Stimulated activated CD8-positive, alpha-beta memory T cell treated with anti-CD3 and anti-CD28 coated beads, Interleukin-4, amount 100 ng/mL, for 24 hours (primary cell): ENCODE results near the gene RALGDS.
"Not testable (repeated sequence)": the region's sequence is repeated elsewhere in the genome, so short reads cannot be mapped to it uniquely, and the experiment has no call there.

ENCODE experiments used
- DNase-seq: peaks from one replicate; pipeline ENCODE4 v3.0.0-alpha.2; 2020; ENCODE audit warnings: low read depth

RALGDS gene

DNA sequence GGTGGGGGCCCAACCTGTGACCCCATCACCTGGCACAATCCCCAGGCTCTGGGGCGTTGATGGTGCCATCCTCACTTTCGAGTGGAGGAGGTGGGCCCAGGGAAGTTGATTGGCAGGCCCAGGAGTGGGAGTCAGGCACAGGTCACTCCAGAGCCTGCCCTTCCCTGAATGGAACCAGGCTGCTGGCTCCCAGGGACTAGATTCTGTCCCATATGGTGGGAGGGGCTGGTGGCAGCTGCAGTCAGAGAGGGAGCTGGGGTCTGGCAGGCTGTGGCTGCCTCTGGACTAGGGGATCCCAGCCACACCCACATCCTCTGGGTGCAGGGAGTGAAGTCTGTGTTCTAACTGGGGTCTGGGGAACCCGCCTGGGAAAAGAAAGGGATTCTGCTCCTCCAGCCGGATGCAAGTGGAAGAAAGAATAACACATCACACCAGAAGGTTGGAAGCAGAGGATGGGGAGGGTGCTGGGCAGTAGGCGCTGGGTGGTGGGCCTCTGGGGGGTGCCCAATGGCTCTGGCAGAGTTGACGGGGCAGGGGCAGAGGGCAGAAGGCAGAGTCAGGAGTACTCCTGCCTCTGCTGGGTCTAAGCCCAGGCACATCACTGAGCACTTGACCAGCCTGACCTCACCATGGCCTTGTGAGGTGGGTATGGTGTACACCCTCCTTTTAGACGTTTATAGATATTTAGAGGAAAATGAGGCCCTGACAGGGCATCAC lies 33.5 kb downstream of the RALGDS start:
- DNase-seq, result no peak

DNA sequence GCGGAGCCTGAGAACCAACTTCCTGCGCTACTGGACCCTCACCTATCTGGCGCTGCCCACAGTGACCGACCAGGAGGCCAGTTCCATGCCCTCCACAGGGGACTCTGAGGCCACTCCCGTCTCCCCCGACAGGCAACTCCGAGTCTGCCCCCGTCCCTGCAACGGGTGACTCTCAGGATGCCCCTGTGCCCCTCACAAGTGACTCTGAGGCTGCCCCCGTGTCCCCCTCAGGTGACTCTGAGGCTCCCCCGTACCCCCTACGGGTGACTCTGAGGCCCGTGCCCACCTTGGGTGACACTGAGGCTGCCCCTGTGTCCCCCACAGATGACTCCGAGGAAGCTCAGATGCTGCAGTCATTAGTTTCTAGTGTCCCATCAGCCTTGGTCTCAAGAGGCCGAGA lies 34.1 kb downstream of the RALGDS start:
- no peak for DNase-seq

- not testable (repeated sequence) for DNase-seq
Measured at GRCh38 chr9:133086212-133086860, 34.7 kb downstream of the RALGDS start.

GRCh38 chr9:133083688-133084087 lies 37.4 kb downstream of the RALGDS start:
- not testable (repeated sequence) for DNase-seq

GRCh38 chr9:133081957-133082644 lies 38.9 kb downstream of the RALGDS start:
- not testable (repeated sequence) for DNase-seq

DNA sequence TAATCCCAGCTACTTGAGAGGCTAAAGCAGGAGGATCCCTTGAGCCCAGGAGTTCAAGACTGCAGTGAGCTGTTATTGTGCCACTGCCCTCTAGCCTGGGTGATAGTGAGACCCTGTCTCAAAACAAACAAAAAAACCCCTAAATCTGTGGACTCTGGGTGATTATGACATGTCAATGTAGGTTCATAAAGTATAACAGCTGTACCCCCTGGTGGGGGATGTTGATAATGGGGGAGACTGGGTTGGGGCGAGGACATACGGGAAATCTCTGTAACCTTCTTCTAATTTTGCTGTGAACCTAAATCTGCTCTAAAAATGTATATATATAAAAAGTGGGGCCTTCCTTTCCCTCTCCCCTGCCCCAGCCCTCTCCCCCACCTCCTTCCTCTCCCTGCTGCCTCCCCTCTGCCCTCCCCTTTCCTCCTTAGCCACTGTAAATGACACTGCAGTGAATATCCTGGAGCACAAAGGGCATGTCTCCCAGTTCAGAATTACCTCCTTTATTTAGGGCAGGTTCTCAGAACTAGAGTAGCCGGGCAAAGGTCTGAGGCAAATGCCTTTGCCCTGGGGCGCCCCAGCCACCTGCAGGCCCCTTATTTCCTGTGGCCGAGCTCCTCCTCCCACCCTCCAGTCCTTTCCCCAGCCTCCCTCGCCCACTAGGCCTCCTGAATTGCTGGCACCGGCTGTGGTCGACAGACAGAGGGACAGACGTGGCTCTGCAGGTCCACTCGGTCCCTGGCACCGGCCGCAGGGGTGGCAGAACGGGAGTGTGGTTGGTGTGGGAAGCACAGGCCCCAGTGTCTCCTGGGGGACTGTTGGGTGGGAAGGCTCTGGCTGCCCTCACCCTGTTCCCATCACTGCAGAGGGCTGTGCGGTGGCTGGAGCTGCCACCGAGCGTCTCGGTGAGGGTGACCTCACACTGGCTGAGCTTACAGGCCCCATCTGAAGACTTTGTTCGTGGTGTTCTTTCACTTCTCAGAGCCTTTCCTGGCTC lies 40.0 kb downstream of the RALGDS start:
- not testable (repeated sequence) for DNase-seq

- DNase-seq, result no peak
Measured at GRCh38 chr9:133080161-133080560, 40.9 kb downstream of the RALGDS start.

- DNase-seq, result no peak
Measured at GRCh38 chr9:133078486-133078885, 42.6 kb downstream of the RALGDS start.

DNA sequence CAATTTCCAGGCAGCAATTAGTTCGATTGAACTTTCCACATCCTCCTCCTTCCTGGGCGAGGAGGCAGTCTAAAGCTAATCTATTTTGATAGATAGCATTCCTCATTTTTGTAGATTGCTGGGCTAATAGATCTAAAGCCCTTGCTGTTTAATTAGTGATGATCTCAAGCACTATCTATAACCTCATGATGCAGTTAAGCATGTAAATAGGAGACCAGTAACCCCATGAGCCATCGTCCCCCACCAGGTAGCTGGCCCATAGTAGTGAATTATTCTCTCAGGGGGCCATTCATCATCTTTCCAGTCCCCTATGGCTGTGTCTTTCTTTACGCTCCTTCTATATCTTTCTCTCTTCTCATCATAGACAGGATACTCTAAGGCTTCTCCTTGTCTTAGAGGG lies 44.3 kb downstream of the RALGDS start:
- no peak for DNase-seq

GRCh38 chr9:133075925-133076630 lies 45.0 kb downstream of the RALGDS start:
- no peak for DNase-seq

DNA sequence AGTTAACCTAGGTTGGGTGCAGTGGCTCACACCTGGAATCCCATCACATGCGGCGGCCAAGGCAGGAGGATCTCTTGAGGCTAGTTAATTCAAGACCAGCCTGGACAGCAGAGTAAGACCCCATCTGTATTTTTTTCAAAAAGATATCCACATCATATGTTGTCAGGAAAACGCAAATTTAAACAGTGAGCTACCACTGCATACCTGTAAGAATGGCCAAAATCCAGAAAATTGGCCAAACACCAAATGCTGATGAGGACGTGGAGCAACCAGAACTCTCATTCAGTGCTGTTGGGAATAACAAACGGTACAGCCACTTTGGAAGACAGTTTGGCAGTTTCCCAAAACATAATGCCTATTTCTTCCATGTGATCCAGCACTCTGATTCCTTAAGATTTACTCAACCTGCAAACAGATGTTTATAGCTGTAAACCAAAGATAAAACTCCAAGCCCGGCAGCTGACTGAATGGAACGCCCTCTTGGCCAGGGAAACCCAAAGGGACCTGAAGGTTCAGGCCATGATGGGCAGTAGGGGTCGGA lies 46.9 kb downstream of the RALGDS start:
- DNase-seq, result no peak

GRCh38 chr9:133073086-133074014 lies 47.7 kb downstream of the RALGDS start:
- DNase-seq, result no peak

- not testable (repeated sequence) for DNase-seq
Measured at GRCh38 chr9:133072210-133072609, 48.8 kb downstream of the RALGDS start.

GRCh38 chr9:133071484-133072150 lies 49.4 kb downstream of the RALGDS start:
- DNase-seq, result no peak

DNA sequence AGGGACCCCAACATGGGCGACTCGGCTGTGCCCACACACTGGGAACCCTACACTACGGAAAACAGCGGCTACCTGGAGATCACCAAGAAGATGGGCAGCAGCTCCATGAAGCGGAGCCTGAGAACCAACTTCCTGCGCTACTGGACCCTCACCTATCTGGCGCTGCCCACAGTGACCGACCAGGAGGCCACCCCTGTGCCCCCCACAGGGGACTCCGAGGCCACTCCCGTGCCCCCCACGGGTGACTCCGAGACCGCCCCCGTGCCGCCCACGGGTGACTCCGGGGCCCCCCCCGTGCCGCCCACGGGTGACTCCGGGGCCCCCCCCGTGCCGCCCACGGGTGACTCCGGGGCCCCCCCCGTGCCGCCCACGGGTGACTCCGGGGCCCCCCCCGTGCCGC lies 50.1 kb downstream of the RALGDS start:
- DNase-seq, result not testable (repeated sequence)

DNA sequence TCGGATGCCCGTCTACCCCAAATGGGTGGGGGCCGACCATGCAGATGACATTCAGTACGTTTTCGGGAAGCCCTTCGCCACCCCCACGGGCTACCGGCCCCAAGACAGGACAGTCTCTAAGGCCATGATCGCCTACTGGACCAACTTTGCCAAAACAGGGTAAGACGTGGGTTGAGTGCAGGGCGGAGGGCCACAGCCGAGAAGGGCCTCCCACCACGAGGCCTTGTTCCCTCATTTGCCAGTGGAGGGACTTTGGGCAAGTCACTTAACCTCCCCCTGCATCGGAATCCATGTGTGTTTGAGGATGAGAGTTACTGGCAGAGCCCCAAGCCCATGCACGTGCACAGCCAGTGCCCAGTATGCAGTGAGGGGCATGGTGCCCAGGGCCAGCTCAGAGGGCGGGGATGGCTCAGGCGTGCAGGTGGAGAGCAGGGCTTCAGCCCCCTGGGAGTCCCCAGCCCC lies 50.5 kb downstream of the RALGDS start:
- DNase-seq, result not testable (repeated sequence)

- not testable (repeated sequence) for DNase-seq
Measured at GRCh38 chr9:133068431-133068830, 52.6 kb downstream of the RALGDS start.

GRCh38 chr9:133067813-133068212 lies 53.2 kb downstream of the RALGDS start:
- DNase-seq, result no peak

GRCh38 chr9:133067006-133067405 lies 54.0 kb downstream of the RALGDS start:
- DNase-seq, result no peak
